GM12878 (cell line): ENCODE measurements around the gene PREP.

Experiments used
- CTCF ChIP-seq, 3 experiments: IDR thresholded peaks in 2 of 3; conservative IDR thresholded peaks in 1 of 3; 2 replicates each; pipeline ENCODE4 v1.5.1; 2011; ENCODE audit warnings: low read depth in 3 of 3, low read length in 3 of 3, mild to moderate bottlenecking in 3 of 3, control low read depth in 2 of 3, moderate library complexity in 2 of 3, inconsistent platforms in 1 of 3, mixed read lengths in 1 of 3; ENCODE audit not compliant: control insufficient read depth in 2 of 3, insufficient read depth in 1 of 3; ENCODE audit errors: extremely low read depth in 1 of 3
- ETV6 ChIP-seq, 2 experiments: fragments of 450-650 bp in 1 of 2; IDR thresholded peaks in 1 of 2; conservative IDR thresholded peaks in 1 of 2; 2 replicates each; pipeline ENCODE4 v1.6.1; 2014; ENCODE audit warnings: antibody characterized with exemption in 1 of 2, borderline replicate concordance in 1 of 2, low read depth in 1 of 2, mild to moderate bottlenecking in 1 of 2, moderate library complexity in 1 of 2
- FOS ChIP-seq: IDR thresholded peaks from 3 replicates; pipeline ENCODE4 v1.6.1; 2011; ENCODE audit warnings: borderline replicate concordance; ENCODE audit not compliant: insufficient read length; ENCODE audit errors: extremely low read depth
- POLR2AphosphoS5 ChIP-seq: IDR thresholded peaks from 2 replicates; pipeline ENCODE4 v1.6.1; 2011; ENCODE audit warnings: mild to moderate bottlenecking, low read length, inconsistent platforms
- REST ChIP-seq: IDR thresholded peaks from 2 replicates; pipeline ENCODE4 v1.6.1; 2012; ENCODE audit warnings: mild to moderate bottlenecking, low read depth, low read length
- SREBF1 ChIP-seq: IDR thresholded peaks from 2 replicates; pipeline ENCODE4 v1.6.1; 2012; ENCODE audit warnings: mild to moderate bottlenecking, low read length
- USF2 ChIP-seq: IDR thresholded peaks from 2 replicates; pipeline ENCODE4 v1.6.1; 2011; ENCODE audit warnings: low read depth, low read length, improper control_type of control experiment, borderline replicate concordance

- TF ChIP-seq FOS: no peak
- TF ChIP-seq USF2: no peak
- no peak for TF ChIP-seq CTCF (IDR thresholded peaks at IDR 0.05 in 2 of 3, conservative IDR thresholded peaks at IDR 0.05 in 1 of 3; ENCODE audit: control insufficient read depth in 2 of 3, extremely low read depth in 1 of 3, insufficient read depth in 1 of 3, low read depth in 3 of 3, low read length in 3 of 3)
- no peak for TF ChIP-seq ETV6 (conservative IDR thresholded peaks at IDR 0.05 in 1 of 2, IDR thresholded peaks at IDR 0.05 in 1 of 2; ENCODE audit: borderline replicate concordance in 1 of 2, low read depth in 1 of 2)
- no peak for TF ChIP-seq POLR2AphosphoS5
- no peak for TF ChIP-seq SREBF1
- TF ChIP-seq REST: no peak
These were observed 58.0 kb downstream of the PREP start for GRCh38 chr6:105344881-105345370.
